K562 (cell line): ENCODE results near the gene SUMF1. TPM values are rescaled to one million over a fixed set of nuclear protein-coding genes. Genes with fewer than 3 reads are reported as not detected.

Experiments used
- ATAC-seq: fragments of 200-7000 bp; cut with Tn5 transposase; 3 replicates; pipeline ENCODE4 v1.9.1; 2020; ENCODE audit warnings: moderate library complexity
- BruUV-seq: library from RNA; stranded (reverse); fragments of 400-500 nt; replicated peaks from 2 replicates; lab custom pipeline; 2021; lab: Mats Ljungman, UMichigan
- CTCF ChIA-PET: fragments of 300-600 bp; formaldehyde crosslinking; extraction: SDS; loops from one replicate; lab custom pipeline; 2021; ENCODE audit warnings: low intra/inter-chr PET ratio; lab: Yijun Ruan, JAX
- POLR2A ChIA-PET: fragments of 300-600, 350-650 bp; sonication (Branson Sonifier 250); formaldehyde crosslinking; extraction: SDS; loops from one replicate; lab custom pipeline; 2021; ENCODE audit warnings: antibody characterized with exemption, inconsistent platforms; lab: Yijun Ruan, JAX
- DNase-seq, 4 experiments: peaks; one replicate each; pipeline versions ENCODE4 v3.0.0 to v3.0.0-alpha.2; 2011 to 2018; ENCODE audit warnings: low spot score in 3 of 4, mixed read lengths in 3 of 4; ENCODE audit errors: extremely low read depth in 1 of 4
- FAIRE-seq: peaks from 2 replicates; lab custom pipeline; 2011; peaks lifted over from hg19 to GRCh38; lab: Jason Lieb, UNC
- H2AFZ ChIP-seq: 2 replicates; pipeline ENCODE4 v1.6.0; 2011; ENCODE audit warnings: low read depth, low read length, control low read depth, inconsistent platforms
- H3K27ac ChIP-seq: fragments of 200-600 bp; 3 replicates; pipeline ENCODE4 v1.8.0; 2011; ENCODE audit warnings: low read depth, mild to moderate bottlenecking, control low read depth, inconsistent platforms, low read length, moderate library complexity, mixed read lengths; ENCODE audit errors: extremely low read depth
- H3K27me3 ChIP-seq, 2 experiments: fragments of 300-600 bp in 1 of 2; 2 replicates in 1 of 2; 3 replicates in 1 of 2; pipeline versions ENCODE4 v1.6.0 to v1.8.0; 2011; ENCODE audit warnings: inconsistent platforms in 2 of 2, low read length in 2 of 2, mild to moderate bottlenecking in 1 of 2, mixed read lengths in 1 of 2, moderate library complexity in 1 of 2; ENCODE audit not compliant: control insufficient read depth in 2 of 2, insufficient read depth in 2 of 2
- H3K36me3 ChIP-seq: fragments of 300-600 bp; 3 replicates; pipeline ENCODE4 v1.8.0; 2011; ENCODE audit warnings: mild to moderate bottlenecking, low read length, inconsistent platforms; ENCODE audit not compliant: control insufficient read depth, insufficient read depth
- H3K4me1 ChIP-seq, 2 experiments: fragments of 200-600 bp in 1 of 2; replicated peaks in 1 of 2; 2 replicates in 1 of 2; 3 replicates in 1 of 2; pipeline versions ENCODE4 v1.5.1 to v1.8.0; 2011; ENCODE audit warnings: inconsistent platforms in 2 of 2, low read length in 2 of 2, mild to moderate bottlenecking in 1 of 2, mixed read lengths in 1 of 2, moderate library complexity in 1 of 2; ENCODE audit not compliant: control insufficient read depth in 2 of 2, insufficient read depth in 2 of 2
- H3K4me2 ChIP-seq: 2 replicates; pipeline ENCODE4 v1.6.1; 2011; ENCODE audit warnings: low read length, control low read depth, inconsistent platforms, mixed read lengths; ENCODE audit not compliant: insufficient read depth
- H3K4me3 ChIP-seq: fragments of 200-600 bp; sonication (generic), shearing (Covaris generic); 2 replicates; pipeline ENCODE4 v1.5.1; 2016; ENCODE audit warnings: control low read depth, inconsistent platforms
- H3K79me2 ChIP-seq: fragments of 200-600 bp; 3 replicates; pipeline ENCODE4 v1.8.0; 2011; ENCODE audit warnings: low read length, inconsistent platforms; ENCODE audit not compliant: control insufficient read depth, insufficient read depth
- H3K9ac ChIP-seq, 2 experiments: 2 replicates each; pipeline versions ENCODE4 v1.6.0 to v1.6.1; 2011; ENCODE audit warnings: low read depth in 2 of 2, low read length in 2 of 2, control low read depth in 1 of 2, inconsistent platforms in 1 of 2, mild to moderate bottlenecking in 1 of 2, mixed read lengths in 1 of 2; ENCODE audit not compliant: insufficient read depth in 1 of 2
- H3K9me1 ChIP-seq: one replicate; pipeline ENCODE4 v1.6.0; 2011; ENCODE audit warnings: inconsistent platforms, mild to moderate bottlenecking, low read length, moderate library complexity; ENCODE audit not compliant: control insufficient read depth, insufficient read depth
- H3K9me3 ChIP-seq: replicated peaks from 2 replicates; pipeline ENCODE4 v1.5.1; 2011; ENCODE audit warnings: low read depth, low read length, inconsistent platforms; ENCODE audit not compliant: control insufficient read depth, insufficient read depth
- H4K20me1 ChIP-seq: replicated peaks from 2 replicates; pipeline ENCODE4 v1.6.1; 2011; ENCODE audit warnings: low read length, inconsistent platforms, mixed read lengths; ENCODE audit not compliant: control insufficient read depth, insufficient read depth
- ETV1 ChIP-seq: fragments of 450-650 bp; conservative IDR thresholded peaks from 2 replicates; pipeline ENCODE4 v1.6.1; 2016; ENCODE audit warnings: missing genetic modification characterization, control low read depth, low read depth, missing compliant biosample characterization
- FIP1L1 ChIP-seq: fragments of 200-400 bp; formaldehyde crosslinking; IDR thresholded peaks from 2 replicates; pipeline ENCODE4 v1.6.1; 2018; ENCODE audit warnings: mild to moderate bottlenecking, low read depth, low read length; ENCODE audit not compliant: poor library complexity, severe bottlenecking
- KLF16 ChIP-seq: IDR thresholded peaks from 2 replicates; pipeline ENCODE4 v1.6.1; 2016; ENCODE audit warnings: antibody characterized with exemption
- MBD2 ChIP-seq: sonication (generic); IDR thresholded peaks from 2 replicates; pipeline ENCODE4 v1.6.1; 2016; ENCODE audit warnings: low read depth, borderline replicate concordance
- NCOA2 ChIP-seq, 2 experiments: fragments of 450-650 bp; IDR thresholded peaks; 2 replicates each; pipeline ENCODE4 v1.6.1; 2018; ENCODE audit warnings: mild to moderate bottlenecking in 2 of 2, moderate library complexity in 1 of 2; ENCODE audit not compliant: partially characterized antibody in 2 of 2
- NFIX ChIP-seq: fragments of 250-450 bp; sonication (Bioruptor Pico); IDR thresholded peaks from 2 replicates; pipeline ENCODE4 v1.4.0; 2020; ENCODE audit warnings: low read depth, mild to moderate bottlenecking, moderate library complexity
- RFX7 ChIP-seq: fragments of 250-450 bp; sonication (Bioruptor Pico); IDR thresholded peaks from 2 replicates; pipeline ENCODE4 v1.5.1; 2021; ENCODE audit warnings: mild to moderate bottlenecking
- SREBF2 ChIP-seq: sonication (generic); formaldehyde crosslinking; IDR thresholded peaks from 2 replicates; pipeline ENCODE4 v1.4.0; 2020; ENCODE audit warnings: mild to moderate bottlenecking, missing genetic modification reagents
- SRSF3 ChIP-seq: fragments of 200-400 bp; formaldehyde crosslinking; IDR thresholded peaks from 2 replicates; pipeline ENCODE4 v1.6.1; 2016; ENCODE audit warnings: mild to moderate bottlenecking, low read length, moderate library complexity; ENCODE audit not compliant: insufficient read depth
- TSC22D4 ChIP-seq: fragments of 450-650 bp; IDR thresholded peaks from 2 replicates; pipeline ENCODE4 v1.6.1; 2016; ENCODE audit warnings: missing genetic modification characterization, missing biosample characterization, control low read depth
- ZNF431 ChIP-seq: sonication (generic); formaldehyde crosslinking; IDR thresholded peaks from 2 replicates; pipeline ENCODE4 v1.8.0; 2022; ENCODE audit warnings: mild to moderate bottlenecking, missing genetic modification reagents
- WGBS: fragments of 100-300 bp; shearing (Covaris generic); methylation state at CpG from one replicate; pipeline ENCODE4 v1.1.6; 2016; ENCODE audit warnings: low coverage, mixed read lengths; ENCODE audit not compliant: insufficient coverage; ENCODE audit errors: missing lambda C conversion rate; 5-methylcytosine and 5-hydroxymethylcytosine counted together
- in situ Hi-C: fragments of 300-500 bp; cut with MboI; formaldehyde crosslinking; loops from 4 replicates; pipeline ENCODE4 v1.15.0; 2018; ENCODE audit warnings: inconsistent platforms, mixed read lengths
- intact Hi-C: fragments of 100-400 bp; cut with micrococcal nuclease; formaldehyde crosslinking; loops from 2 replicates; pipeline ENCODE4 v1.14.2; 2022
- polyA plus RNA-seq, 8 experiments: library from polyadenylated mRNA; depleted of rRNA in 4 of 8; stranded (reverse) in 5 of 8; unstranded in 3 of 8; fragments of >200 nt; fragmentation: Nextera tagmentation in 2 of 8; fragmentation: Illumina TruSeq in 1 of 8; extraction: Ambion mirVana in 2 of 8; extraction: Trizol in 1 of 8; gene quantifications; 2 replicates each; pipeline versions ENCODE4 v1.2.1 to v1.2.3, GENCODE V29; 2011 to 2014; ENCODE audit warnings: inconsistent platforms in 1 of 8, missing spikeins in 1 of 8
- total RNA-seq, 7 experiments: library from RNA; depleted of rRNA in 6 of 7; stranded (reverse); fragments of >200 nt in 6 of 7; fragmentation: Illumina TruSeq in 2 of 7; extraction: Trizol in 2 of 7; gene quantifications; 2 replicates each; pipeline versions ENCODE4 v1.2.1 to v1.2.3, GENCODE V29; 2011 to 2021; ENCODE audit warnings: low replicate concordance in 1 of 7
- TF ChIP-seq, protein P1 (sequence below), 2 experiments: fragments of 450-650 bp; IDR thresholded peaks; 2 replicates each; pipeline ENCODE4 v1.6.1; 2016; ENCODE audit warnings: mild to moderate bottlenecking in 2 of 2, borderline replicate concordance in 1 of 2, low read depth in 1 of 2, moderate library complexity in 1 of 2

Gene SUMF1
- total and polyA plus RNA-seq, 9 of the 15 experiments (the other 6 are each of a cell fraction or from before 2014, with no cell fraction given) = 1.3 to 7.4 (median 4.2) TPM

DNA sequence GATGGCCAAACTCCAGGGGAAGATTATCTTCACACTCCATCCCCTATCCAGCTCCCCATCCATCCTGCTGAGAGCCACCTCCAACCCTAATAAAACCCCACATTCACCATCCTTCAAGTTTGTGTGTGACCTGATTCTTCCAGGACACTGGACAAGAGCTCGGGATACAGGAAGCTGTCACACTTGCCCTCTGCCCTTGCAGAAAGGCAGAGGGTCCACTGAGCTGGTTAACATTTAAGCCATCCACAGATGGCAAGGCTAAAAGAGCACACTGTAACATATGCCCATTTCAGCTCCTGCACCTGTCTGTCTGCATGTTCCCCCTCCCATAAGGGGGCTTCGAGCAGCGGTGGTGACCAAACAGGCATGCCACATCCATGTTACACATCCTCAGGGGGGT, 134.1 kb downstream of the SUMF1 start:
- in situ Hi-C loops (no loop called here), intact Hi-C loops (no loop called here)
- no peaks in the 10 kb centered on the region for H3K9me3 ChIP-seq
- DNase-seq = no peak
- no peak overlapping the region for H2AFZ ChIP-seq
- H3K4me3 ChIP-seq = no peak overlapping the region
- ATAC-seq = no peak; the same call in 2 of the 3 replicates
- WGBS = 11% methylated on average over 3 of the region's 3 CpGs
- no peaks in the 10 kb centered on the region for H3K79me2 ChIP-seq
- no peaks in the 10 kb centered on the region for H3K36me3 ChIP-seq
- POLR2A ChIA-PET = interaction anchor here (0.6 to 1.1 kb wide), 2 partner anchors 112 to 261 kb away, joined by 3 read pairs; no protein-coding TSS in a partner anchor
- no TSS peak for BruUV-seq
- no peak overlapping the region for H3K9ac ChIP-seq
- no peaks in the 10 kb centered on the region for H3K27me3 ChIP-seq
- no peak overlapping the region for H3K4me2 ChIP-seq
- H3K9me1 ChIP-seq = no peaks in the 10 kb centered on the region
- FAIRE-seq = no peak
- no peaks in the 10 kb centered on the region for H3K4me1 ChIP-seq
- H4K20me1 ChIP-seq = no peaks in the 10 kb centered on the region
- CTCF ChIA-PET = no interaction called here
- no peak overlapping the region for H3K27ac ChIP-seq
- TF ChIP-seq KLF16 = no peak
- no peak for TF ChIP-seq ZNF431 (CRISPR knock-in tag)
- no peak for TF ChIP-seq MBD2
- no peak for TF ChIP-seq FIP1L1
- no peak for TF ChIP-seq TSC22D4
- no peak for TF ChIP-seq SRSF3
- TF ChIP-seq NFIX (CRISPR knock-in tag) = no peak
- TF ChIP-seq NCOA2 (IDR thresholded peaks at IDR 0.05; ENCODE audit: partially characterized antibody in 2 of 2) = no peak
- TF ChIP-seq ETV1 (tag) = no peak
- no peak for TF ChIP-seq SREBF2 (CRISPR knock-in tag)
- TF ChIP-seq, protein P1, sequence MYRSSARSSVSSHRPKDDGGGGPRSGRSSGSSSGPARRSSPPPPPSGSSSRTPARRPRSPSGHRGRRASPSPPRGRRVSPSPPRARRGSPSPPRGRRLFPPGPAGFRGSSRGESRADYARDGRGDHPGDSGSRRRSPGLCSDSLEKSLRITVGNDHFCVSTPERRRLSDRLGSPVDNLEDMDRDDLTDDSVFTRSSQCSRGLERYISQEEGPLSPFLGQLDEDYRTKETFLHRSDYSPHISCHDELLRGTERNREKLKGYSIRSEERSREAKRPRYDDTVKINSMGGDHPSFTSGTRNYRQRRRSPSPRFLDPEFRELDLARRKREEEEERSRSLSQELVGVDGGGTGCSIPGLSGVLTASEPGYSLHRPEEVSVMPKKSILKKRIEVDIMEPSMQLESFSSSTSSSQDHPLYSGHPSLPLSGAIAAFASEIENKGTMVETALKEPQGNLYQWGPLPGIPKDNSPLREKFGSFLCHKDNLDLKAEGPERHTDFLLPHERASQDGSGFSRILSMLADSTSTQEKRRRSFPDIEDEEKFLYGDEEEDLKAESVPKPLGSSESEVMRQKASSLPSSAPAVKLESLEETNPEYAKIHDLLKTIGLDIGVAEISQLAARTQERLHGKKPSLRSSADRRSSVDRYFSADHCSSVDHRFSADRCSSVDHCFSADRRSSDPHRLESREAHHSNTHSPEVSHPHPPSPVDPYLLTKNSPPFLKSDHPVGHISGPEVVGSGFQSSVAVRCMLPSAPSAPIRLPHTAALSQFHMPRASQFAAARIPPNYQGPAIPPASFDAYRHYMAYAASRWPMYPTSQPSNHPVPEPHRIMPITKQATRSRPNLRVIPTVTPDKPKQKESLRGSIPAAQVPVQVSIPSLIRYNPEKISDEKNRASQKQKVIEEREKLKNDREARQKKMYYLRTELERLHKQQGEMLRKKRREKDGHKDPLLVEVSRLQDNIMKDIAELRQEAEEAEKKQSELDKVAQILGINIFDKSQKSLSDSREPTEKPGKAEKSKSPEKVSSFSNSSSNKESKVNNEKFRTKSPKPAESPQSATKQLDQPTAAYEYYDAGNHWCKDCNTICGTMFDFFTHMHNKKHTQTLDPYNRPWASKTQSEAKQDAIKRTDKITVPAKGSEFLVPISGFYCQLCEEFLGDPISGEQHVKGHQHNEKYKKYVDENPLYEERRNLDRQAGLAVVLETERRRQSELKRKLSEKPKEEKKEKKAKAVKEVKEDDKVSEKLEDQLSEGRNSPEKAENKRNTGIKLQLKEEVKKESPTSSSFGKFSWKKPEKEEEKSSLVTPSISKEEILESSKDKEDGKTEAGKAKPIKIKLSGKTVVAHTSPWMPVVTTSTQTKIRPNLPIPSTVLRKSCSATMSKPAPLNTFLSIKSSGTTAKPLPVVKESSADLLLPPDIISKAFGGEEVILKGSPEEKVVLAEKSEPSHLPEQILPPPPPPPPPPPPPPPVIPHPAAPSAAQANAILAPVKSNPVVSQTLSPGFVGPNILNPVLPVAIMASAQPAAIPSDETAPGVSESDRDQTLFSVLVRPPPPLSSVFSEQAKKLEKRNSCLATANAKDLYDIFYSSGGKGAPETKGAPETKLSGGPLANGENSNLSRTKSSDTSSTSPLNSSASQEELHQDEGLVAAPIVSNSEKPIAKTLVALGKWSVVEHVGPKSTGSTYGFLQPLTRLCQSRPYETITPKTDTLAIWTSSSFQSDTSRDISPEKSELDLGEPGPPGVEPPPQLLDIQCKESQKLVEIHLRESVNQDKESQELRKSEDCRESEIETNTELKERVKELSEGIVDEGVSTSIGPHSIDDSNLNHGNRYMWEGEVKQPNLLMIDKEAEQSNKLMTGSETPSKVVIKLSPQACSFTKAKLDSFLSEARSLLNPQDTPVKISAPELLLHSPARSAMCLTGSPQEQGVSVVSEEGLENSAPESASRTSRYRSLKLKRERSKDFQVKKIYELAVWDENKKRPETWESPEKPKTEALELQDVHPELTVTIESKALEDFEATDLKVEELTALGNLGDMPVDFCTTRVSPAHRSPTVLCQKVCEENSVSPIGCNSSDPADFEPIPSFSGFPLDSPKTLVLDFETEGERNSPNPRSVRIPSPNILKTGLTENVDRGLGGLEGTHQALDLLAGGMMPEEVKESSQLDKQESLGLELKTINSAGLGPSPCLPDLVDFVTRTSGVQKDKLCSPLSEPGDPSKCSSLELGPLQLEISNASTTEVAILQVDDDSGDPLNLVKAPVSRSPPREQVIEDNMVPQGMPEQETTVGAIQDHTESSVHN (IDR thresholded peaks at IDR 0.05; ENCODE audit: borderline replicate concordance in 1 of 2, low read depth in 1 of 2) = no peak
- TF ChIP-seq RFX7 (CRISPR knock-in tag) = no peak
